ENCODE results near the gene MASP2. TPM values are rescaled to one million over a fixed set of nuclear protein-coding genes. Genes with fewer than 3 reads are reported as not detected.
A peak's percentile ranks its signal among the peaks of the same experiment; 100 is the strongest.

The MASP2 gene
- total and polyA plus RNA-seq, 9 of the 15 experiments (the other 6 are each of a cell fraction or from before 2014, with no cell fraction given), result 0.01 to 0.23 (median 0.06) TPM; not detected in 3

GRCh38 chr1:11061652-11062365, 14.8 kb upstream of the MASP2 start:
- peak overlapping the region in 1 of 2 experiments; percentile 97; a peak in 1 of 4 replicates for H3K9ac ChIP-seq (ENCODE audit: insufficient read depth in 1 of 2, low read depth in 2 of 2, low read length in 2 of 2)
- H3K27me3 ChIP-seq (ENCODE audit: control insufficient read depth in 2 of 2, insufficient read depth in 2 of 2, low read length in 2 of 2), result no peaks in the 10 kb centered on the region
- intact Hi-C loops (cut with micrococcal nuclease), result no loop called here
- no peak overlapping the region for H2AFZ ChIP-seq (ENCODE audit: low read depth, low read length)
- H4K20me1 ChIP-seq (replicated peaks; ENCODE audit: control insufficient read depth, insufficient read depth, low read length), result no peaks in the 10 kb centered on the region
- H3K79me2 ChIP-seq (ENCODE audit: control insufficient read depth, insufficient read depth, low read length), result peaks cover 44% of the 10 kb centered on the region
- H3K27ac ChIP-seq (ENCODE audit: extremely low read depth, low read depth, low read length), result no peak overlapping the region
- FAIRE-seq (no peak), ATAC-seq (no peak), DNase-seq (ENCODE audit: extremely low read depth in 1 of 4, low spot score in 3 of 4) (peak in 1 of 4 experiments; percentile 36)
- H3K4me1 ChIP-seq (replicated peaks in 1 of 2; ENCODE audit: control insufficient read depth in 2 of 2, insufficient read depth in 2 of 2, low read length in 2 of 2), result peaks cover 8 to 40% of the 10 kb centered on the region in 2 experiments; a peak in 4 of 5 replicates
- WGBS (ENCODE audit: insufficient coverage, low coverage, missing lambda C conversion rate), result 55% methylated on average over 5 of the region's 5 CpGs
- no peaks in the 10 kb centered on the region for H3K9me1 ChIP-seq (ENCODE audit: control insufficient read depth, insufficient read depth, low read length)
- H3K9me3 ChIP-seq (replicated peaks; ENCODE audit: control insufficient read depth, insufficient read depth, low read depth, low read length), result no peaks in the 10 kb centered on the region
- CTCF ChIA-PET (ENCODE audit: low intra/inter-chr PET ratio), result no interaction called here
- peak overlapping the region; percentile 43; the same call in 1 of the 2 replicates for H3K4me2 ChIP-seq (ENCODE audit: insufficient read depth, low read length)
- in situ Hi-C loops (cut with MboI), result no loop called here
- TF ChIP-seq HMBOX1 (IDR thresholded peaks at IDR 0.05) (no peak), CTCFL (IDR thresholded peaks at IDR 0.05; ENCODE audit: borderline replicate concordance, insufficient read depth, low read depth, low read length, poor library complexity, severe bottlenecking) (peak; percentile 23), TEAD4 (IDR thresholded peaks at IDR 0.05; ENCODE audit: low read length) (0 out of 2 replicates have a peak, but pooled peaks have one; percentile 8), TEAD4 (CRISPR knock-in tag; IDR thresholded peaks at IDR 0.05; ENCODE audit: borderline replicate concordance) (no peak), KAT8 (IDR thresholded peaks at IDR 0.05; ENCODE audit: low read depth) (no peak), RBM17 (IDR thresholded peaks at IDR 0.05; ENCODE audit: borderline replicate concordance, low read depth, low read length) (no peak), RAD21 (CRISPR knock-in tag; conservative IDR thresholded peaks at IDR 0.05 in 1 of 2, IDR thresholded peaks at IDR 0.05 in 1 of 2) (peak in 1 of 2 experiments; percentile 19; a peak in 1 of 4 replicates), GTF3C2 (IDR thresholded peaks at IDR 0.05; ENCODE audit: borderline replicate concordance, extremely low read depth, insufficient read length) (no peak), MYBL2 (IDR thresholded peaks at IDR 0.05; ENCODE audit: low read depth) (no peak), MYBL2 (CRISPR knock-in tag; IDR thresholded peaks at IDR 0.05; ENCODE audit: borderline replicate concordance) (no peak), CTCF (IDR thresholded peaks at IDR 0.05 in 2 of 3, conservative IDR thresholded peaks at IDR 0.05 in 1 of 3; ENCODE audit: insufficient read depth in 2 of 3, low read depth in 1 of 3, low read length in 3 of 3) (peak in 2 of 3 experiments; percentile 2 to 16; a peak in 1 of 6 replicates), HDAC6 (IDR thresholded peaks at IDR 0.05; ENCODE audit: low read depth, low read length) (no peak)
- POLR2A ChIA-PET, result interaction anchor here (0.8 to 3.5 kb wide), 6 partner anchors 9 to 18 kb away, joined by 3 to 11 read pairs (median 4); no protein-coding TSS in a partner anchor
- H3K36me3 ChIP-seq (ENCODE audit: control insufficient read depth, insufficient read depth, low read length), result peaks cover 67% of the 10 kb centered on the region; the same call in 2 of the 3 replicates
- no TSS peak for BruUV-seq (replicated peaks)
- no peak overlapping the region for H3K4me3 ChIP-seq
